OCI-LY1 (cell line): ENCODE results near the gene TYW1B.
"Not testable (repeated sequence)": the region's sequence is repeated elsewhere in the genome, so short reads cannot be mapped to it uniquely, and the experiment has no call there.

ENCODE experiments used
- CTCF ChIP-seq: fragments of 200-600 bp; sonication (generic), shearing (Covaris generic); IDR thresholded peaks from 2 replicates; pipeline ENCODE4 v1.5.1; 2017; ENCODE audit warnings: mild to moderate bottlenecking, antibody characterized with exemption, low read length, moderate library complexity, mixed read lengths
- EZH2 ChIP-seq: fragments of 200-600 bp; sonication (generic), shearing (Covaris generic); IDR thresholded peaks from 2 replicates; pipeline ENCODE4 v1.8.0; 2017; ENCODE audit warnings: borderline replicate concordance, mixed run types, mild to moderate bottlenecking, antibody characterized with exemption, low read length, moderate library complexity, mixed read lengths

- TF ChIP-seq CTCF, EZH2: not testable (repeated sequence)
These were observed 55.4 kb downstream of the TYW1B start for GRCh38 chr7:72772627-72773026.
